ENCODE data around the gene MIA2.

The MIA2 gene

DNA sequence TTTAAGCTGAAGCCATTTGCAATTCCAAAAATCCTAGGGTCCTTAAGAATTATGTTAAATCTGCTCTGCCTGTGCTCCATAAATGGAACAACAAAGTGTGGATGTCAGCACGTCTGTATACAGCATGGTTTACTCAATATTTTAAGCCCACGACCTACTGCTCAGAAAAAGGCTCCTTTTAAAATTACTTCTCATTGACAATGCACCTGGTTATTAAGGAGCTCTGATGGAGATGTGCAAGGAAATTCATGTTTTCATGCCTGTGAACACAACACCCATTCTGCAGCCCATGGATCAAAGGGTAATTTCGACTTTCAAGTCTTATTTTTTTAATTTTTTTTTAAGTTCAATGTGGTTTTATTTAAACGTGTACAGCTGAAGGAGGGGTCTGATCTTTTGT, 150.5 kb downstream of the MIA2 start:
- DNase-seq (ENCODE audit: low read depth in 2 of 2), result no peak

DNA sequence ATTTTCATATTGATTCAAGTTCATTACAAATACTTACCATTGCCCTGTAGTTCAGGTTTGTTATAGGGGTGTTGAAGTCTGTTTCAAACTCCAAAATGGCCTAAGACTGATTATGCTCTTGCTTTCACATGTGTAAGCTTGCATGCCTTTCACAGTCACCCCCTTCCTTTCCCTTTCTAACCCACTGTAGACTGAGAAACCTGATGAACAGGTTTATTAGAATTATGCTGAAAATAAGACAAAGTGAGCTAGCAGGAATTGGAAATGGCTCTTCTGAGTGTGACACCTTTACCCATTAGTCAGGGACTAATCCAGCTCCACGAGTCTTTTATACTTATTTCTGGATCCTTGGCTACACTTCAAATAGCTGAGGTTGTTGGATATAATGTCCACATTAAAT, 159.6 kb downstream of the MIA2 start:
- DNase-seq (ENCODE audit: low read depth in 2 of 2), result no peak

DNA sequence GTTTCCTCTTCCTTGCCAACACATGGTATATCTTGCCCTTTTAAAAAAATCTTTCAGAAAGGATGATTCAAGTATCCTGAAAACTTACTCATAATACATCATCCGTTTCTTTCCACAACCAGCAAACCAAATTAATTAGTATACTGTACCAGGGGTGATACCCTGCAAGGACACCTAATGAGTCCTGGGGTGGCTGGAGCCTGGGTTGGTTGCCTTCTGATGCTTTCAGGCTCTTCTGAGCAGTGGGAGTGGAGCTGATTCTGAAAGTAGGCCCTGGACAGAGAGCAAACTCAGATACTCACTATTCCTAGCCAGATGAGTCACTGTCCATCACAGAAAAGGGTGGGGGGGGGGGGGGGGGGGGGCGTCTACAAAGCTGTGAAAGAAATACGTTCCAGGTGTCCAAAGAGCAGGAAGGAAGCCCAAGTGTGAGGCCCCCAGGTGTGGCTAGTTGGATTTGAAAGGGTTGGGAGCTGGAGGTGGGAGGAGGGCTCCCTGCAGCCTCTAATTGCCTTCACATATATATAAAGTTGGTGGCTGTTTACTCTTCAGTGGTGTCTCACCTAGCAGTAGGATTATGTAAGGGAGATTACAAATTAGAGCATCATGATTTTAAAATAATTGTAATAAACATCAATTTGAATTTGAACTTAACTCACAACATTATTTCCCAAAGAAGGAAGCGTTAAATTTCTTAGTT, 162.0 kb downstream of the MIA2 start:
- DNase-seq (ENCODE audit: low read depth in 2 of 2), result no peak

DNA sequence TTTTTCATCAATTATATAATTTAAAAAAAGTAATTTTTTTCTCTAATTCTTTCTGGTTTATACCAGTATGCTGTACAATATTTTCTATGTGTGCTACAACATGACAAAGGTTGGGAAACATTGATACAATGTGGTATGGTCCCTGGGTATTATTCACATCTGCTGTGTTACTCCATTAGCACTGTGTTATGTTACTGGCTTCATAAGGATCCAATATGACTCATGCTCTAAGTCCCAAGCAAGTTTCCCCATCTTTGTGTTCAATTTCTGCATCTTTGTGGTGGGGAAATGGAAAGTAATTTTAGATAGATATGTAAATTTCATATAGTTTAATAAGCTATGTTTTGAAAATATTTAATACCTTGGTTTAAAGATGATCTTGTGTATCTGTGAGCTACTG, 162.7 kb downstream of the MIA2 start:
- no peak for DNase-seq (ENCODE audit: low read depth in 2 of 2)

DNA sequence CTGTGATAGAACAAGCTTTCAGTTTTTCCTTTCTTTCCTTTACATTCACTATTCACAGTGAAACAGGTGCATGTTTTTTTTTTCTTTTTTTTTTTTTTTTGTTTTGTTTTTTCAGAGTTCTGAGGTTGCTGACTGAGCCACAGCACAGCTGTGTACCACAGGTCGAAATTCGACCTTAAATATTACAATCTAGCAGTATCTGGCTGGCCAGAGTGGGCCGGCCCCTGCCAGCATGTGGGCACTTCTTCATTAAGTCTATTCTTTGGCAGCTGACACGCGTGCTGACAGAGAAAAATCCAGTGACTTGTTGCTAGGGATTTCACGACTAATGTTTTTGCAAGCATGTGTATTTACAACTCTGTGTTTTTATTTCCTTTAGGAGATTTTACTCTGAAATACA, 164.7 kb downstream of the MIA2 start:
- DNase-seq (ENCODE audit: low read depth in 2 of 2), result no peak

DNA sequence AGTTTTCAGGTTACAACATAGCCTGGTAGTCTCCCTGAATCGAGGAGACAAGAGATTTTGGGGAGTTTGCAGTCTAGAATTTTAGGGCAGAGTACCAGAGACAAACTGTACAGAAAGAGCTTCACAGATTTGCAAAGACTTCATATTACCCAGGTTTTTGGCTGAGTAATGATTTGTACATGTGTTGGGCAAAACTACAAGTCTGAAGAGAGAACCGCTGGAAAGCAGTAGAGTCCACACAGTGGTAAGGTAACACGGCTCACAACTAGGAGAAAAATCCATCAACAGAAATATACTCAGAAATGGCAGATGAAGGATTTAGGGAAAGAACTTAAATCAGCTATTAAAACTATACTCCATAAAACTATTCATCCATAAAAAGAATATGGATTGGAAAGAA, 172.8 kb downstream of the MIA2 start:
- no peak for DNase-seq (ENCODE audit: low read depth in 2 of 2)

DNA sequence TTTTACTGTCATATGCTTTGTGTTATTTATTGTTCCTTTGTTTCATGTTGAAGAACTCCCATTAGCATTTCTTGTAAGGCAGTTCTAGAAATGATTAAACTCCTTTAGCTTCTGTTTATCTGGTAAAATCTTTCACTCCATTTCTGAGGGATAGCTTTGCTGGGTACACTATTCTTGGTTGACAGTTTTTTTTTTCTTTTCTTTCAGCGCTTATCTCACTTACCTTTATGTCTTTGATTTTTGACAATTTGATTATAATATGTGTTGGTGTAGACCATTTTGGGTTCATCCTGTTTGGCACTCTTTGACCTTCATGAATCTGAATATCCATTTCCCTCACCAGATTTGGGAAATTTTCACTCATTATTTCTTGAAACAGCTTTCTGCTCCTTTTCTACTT, 182.4 kb downstream of the MIA2 start:
- DNase-seq (ENCODE audit: low read depth in 2 of 2), result no peak

DNA sequence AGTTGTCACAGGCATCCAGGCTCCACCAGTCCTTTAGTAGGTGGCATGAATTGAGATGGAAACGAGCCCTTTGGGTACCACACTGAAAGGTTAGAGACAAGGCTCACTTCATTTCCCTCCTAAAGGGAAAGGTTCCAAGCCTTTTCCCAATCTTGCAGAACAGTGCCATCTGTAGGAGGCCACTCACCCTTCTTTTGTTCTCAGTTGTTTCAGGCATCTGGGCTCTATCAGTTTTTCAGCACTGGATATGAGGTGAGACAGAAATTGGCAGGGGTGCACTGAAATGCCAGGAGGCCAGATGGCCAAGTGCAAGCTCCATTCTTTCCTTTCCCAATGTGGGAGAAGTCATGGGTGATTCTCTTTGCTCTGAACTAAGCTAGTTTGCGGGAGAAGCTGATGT, 183.3 kb downstream of the MIA2 start:
- no peak for DNase-seq (ENCODE audit: low read depth in 2 of 2)

DNA sequence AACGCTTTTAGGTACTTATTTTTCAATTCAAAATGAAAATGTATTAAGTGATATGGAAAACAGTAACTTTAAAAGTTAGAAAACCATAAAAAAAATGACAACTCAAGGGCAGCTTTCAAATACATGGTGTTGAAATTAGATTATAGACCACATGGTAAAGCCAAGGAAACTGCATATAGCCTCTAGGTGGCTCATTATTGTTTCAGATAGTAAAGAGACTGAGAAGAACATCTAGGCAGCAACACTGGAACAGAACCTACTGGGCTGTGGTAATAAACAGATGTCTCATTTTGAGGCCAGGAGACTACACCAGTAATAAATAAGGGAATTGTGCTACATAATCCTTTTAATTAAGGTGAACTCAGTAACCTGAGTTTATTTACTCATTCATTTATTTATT, 185.6 kb downstream of the MIA2 start:
- DNase-seq (ENCODE audit: low read depth in 2 of 2), result no peak

DNA sequence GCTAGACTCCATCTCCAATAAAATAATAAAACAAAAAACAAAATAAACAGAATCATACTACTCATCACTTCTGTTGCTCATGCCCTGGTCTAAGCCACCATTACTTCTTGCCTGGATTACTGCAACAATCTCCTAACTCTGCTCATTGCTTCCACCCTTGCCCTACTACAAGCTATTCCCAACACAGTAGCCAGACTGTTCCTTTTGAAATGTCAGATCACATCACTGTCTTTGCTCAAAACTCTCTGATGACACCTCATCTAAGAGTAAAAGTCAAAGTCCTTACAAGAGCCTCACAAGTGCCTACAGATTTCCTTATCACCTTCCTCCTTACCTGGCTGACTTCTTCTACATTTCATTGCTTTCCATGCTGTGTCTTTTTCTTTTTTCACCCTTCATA, 188.5 kb downstream of the MIA2 start:
- DNase-seq (ENCODE audit: low read depth in 2 of 2), result no peak

DNA sequence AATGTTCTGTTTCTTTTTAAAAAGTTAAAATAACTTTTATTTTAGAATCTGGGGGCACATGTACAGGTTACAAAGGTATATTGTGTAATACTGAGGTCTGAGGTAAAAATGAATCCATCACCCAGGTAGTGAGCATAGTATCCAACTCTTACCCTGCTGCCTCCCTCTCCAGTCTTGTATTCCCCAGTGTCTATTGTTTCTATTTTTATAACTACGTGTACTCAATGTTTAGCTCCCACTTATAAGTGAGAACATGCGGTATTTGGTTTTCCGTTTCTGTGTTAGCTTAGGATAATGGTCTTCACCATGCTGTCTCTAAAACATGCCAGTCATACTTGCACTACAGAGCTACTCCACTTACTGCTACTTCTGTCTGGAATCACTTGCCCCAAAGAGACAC, 190.1 kb downstream of the MIA2 start:
- DNase-seq (ENCODE audit: low read depth in 2 of 2), result no peak

DNA sequence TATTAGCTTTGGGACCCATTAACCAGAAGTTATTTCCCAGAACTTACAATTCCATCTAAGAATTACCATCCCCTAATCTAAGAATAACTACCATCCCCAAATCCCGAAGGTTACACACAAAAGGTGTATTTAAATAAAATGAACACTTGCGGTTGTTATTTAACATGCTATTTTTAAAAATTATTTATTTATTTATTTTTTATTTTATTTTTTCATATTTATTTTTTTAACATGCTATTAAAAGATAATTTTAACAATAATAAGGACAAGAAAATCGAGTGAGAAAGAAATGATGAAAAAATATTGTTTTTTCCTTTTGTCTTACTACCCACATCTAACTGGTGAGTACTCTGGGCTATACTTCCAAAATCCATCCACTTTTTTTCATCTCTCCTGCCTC, 192.2 kb downstream of the MIA2 start:
- DNase-seq (ENCODE audit: low read depth in 2 of 2), result no peak

DNA sequence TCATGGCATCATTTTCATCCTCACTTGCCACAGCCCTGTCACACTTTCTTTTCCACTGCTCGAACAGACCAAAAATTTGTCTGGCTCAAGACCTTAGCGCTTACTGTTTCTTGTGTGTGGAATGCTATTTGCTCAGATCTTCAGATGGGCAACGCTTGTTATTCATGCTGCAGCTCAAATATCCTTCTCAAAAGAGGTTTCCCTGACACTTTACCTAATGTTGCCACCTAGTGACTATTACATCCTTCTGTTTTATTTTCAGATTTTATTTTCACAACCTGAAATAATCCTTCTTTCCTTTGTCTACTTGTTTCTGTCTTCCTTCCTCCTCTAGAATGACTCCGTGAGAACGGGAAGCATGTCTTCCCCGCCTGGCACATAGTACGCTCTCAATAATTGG, 192.9 kb downstream of the MIA2 start:
- DNase-seq (ENCODE audit: low read depth in 2 of 2), result no peak

DNA sequence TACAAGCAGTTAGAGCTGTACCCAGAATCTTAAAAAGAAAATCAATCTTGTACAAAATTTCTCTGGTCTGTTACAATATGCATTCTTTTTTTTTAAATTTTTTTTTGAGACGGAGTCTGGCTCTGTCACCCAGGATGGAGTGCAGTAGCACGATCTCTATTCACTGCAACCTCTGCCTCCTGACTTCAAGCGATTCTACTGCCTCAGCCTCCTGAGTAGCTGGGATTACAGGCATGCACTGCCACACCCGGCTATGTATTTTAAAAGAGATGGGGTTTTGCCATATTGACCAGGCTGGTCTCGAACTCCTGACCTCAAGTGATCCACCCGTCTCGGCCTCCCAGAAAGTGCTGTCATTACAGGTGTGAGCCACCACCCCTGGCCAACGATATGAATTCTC, 194.4 kb downstream of the MIA2 start:
- no peak for DNase-seq (ENCODE audit: low read depth in 2 of 2)

DNA sequence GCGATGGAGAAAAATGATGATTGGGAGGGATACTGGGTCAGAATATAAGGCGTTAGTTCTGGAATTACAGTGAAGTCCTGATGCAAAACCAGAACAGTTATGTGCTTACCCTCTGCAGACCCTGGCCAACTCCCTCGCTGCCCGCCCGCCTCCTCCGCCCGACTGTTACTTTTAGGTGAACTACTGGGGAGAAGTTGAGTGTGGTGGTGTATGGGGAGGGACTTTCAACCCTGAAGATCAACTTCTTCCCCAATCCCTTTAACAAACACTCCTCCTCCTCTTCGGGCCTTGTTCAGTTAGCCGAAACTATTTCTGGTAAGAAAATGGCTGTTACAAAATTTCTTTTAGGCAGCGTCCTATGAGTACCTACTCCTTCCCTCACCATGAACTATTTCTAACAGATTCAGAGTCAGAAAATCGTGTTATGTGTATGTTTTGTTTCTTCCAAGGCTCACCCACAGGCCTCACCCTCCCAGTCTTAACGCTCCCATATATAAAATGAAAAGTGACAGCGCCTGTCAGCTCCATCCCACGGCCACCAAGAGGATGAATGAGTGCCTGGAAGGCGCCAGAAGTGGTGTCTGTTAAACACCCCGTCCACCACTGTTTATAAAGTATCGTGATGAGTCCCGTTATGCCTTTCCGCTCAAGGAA, 197.2 kb downstream of the MIA2 start:
- DNase-seq (ENCODE audit: low read depth in 2 of 2), result no peak

DNA sequence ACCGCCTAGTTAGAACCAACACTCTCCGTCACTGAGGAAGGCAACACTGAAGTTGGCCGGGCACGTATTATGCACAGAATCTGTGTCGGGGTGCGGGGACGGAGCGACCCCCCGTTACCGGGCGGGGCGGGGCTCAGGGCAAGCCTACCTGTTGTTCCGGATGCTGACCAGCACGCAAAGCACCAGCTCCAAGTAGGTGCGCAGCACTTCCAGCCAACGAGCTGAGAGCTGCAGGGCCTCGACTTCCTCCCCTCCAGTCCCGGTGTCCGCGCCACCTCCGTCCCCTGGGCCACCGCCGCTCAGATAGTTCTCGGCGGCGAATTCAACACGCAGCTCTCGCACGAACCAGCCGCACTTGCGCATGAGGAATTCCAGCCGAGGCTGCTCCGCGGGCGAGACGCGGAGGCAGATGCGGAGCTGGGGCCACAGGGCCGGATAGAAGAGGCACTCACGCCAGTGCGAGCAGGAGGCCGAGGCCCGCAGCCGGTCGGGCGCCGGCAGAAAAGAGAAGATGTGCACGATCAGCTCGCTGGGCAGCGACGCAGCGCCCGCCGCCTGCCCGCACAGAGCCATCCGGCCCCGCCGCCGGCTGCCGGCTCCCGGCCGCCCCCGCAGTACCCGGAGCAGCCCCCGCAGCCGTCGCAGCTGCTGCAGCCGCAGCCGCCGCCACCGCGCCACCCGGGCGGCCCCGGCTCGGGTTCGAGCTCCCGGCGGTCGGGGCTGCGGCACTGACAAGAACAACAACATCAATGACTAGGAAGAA, 197.9 kb downstream of the MIA2 start:
- DNase-seq (ENCODE audit: low read depth in 2 of 2), result peak; percentile 8 to 13

DNA sequence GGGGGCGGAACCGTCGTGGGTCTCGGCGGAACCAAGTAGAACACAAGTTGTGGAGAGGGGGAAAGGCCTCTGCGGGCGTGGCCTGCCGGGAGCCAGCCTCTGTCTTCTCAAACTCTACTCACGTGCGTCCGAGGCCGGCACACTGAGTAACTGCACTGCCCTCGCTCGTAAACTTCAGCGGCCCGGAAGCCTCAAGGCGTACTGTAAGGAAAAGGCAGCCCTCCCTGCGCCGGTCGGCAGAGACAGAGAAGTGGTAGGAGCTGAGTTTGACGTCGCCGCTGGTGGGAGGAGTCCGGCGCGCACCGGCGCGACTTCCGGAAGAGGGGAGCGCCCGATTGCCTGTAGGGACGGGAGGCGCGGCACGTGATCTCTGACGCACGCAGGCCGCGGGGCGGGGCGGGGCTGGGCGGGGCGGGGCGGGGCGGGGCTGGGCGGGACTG, 198.5 kb downstream of the MIA2 start, which contains the start of gene FBXO33:
TSS of gene FBXO33 (minus strand) at position 255 of the 440 bp plus-strand sequence. CDS start 271 bp downstream, outside the sequence.
- peak; percentile 92 to 93 for DNase-seq (ENCODE audit: low read depth in 2 of 2)

DNA sequence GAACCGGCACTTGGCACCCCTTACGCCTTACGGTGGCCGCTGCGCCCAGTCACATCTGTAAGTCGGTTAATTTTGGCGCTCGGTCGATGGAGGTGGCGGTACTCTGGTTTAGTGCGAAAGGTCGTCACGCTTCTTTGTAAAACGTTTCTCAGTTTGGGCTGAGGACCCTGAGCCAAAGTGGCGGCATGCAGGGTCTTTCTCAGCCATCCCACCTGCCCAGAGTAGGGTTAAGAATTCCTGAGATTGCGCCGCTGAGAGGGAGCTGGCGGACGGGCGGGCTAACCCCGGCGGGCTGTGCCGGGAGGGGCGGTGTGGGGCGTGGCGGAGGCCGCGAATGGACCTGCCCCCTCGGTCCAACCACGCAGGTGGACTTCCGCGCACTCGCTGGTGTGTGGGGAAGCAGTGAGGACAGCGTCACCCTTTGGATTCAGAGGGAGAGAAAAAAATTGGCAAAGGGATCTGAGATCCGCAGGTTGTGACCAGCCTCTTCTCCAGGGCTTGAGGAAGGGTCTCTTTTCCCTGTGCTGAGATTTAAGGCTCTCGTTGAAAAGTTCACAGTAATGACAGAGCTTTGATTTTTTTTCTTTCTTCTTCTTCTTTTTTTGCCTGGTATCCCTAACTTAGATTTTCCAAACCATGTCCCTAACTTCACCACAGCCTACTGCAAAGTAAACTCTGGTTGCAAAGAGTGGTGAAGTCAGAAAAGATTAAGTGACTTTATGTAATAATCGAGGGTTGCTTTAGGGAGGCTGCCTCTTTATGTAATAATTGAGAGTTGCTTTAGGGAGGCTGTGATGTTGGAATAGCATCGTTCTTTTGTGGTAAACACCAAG, 199.1 kb downstream of the MIA2 start:
- peak; percentile 23 to 49 for DNase-seq (ENCODE audit: low read depth in 2 of 2)

DNA sequence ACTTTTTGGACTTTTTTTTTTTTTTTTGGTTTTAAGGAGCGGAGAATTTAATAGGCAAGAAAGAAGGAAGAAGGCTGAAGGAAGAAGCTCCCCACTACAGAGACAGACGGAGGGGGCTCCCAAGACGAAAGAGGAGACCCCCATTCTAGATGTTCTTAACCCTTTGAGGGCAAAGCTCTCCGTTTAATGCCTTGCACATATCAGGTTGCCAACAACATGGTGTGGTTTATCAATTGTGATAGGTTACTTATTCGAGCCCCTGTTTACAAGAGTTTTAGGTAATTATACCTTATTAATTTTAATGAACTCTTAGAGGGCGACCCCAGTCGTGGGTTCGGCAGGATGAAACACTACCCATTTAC, 199.7 kb downstream of the MIA2 start:
- no peak for DNase-seq (ENCODE audit: low read depth in 2 of 2)

DNA sequence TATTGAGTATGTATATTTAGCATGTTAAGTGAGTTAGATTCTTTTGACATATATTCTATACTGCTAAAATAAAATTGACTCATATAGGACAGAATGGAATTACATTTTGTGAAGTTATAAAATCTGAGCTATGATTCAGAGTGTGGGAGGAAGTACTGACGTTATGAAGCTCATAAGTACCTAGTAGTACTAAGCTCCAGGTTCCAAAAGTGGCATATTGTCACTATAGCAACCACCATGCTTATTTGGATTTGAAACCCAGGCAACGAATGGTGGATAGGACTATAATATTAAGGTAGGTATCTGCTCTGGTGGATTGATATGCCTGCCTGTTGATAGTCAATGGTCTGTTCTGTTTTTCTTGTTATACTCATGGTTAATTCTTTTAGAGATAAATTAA, 200.7 kb downstream of the MIA2 start:
- DNase-seq (ENCODE audit: low read depth in 2 of 2), result no peak

DNA sequence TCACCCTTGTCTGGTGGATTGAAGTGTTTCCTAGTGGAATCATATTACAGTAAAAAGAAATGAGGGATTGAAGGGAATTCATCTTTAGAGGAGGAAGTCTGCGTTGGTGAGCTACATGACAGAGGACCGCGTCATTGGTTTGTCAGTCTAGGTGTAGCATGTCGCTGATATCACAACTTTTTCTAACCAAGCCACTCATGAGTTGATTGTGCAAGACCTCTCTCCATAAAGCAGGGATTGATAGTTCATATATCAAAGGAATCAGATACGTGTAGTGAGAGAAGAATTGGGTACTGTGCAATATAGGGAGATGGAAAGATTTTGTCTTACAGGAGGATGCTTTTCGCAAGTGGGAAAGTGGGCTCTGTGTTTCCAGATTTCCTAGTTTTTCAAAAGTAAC, 201.5 kb downstream of the MIA2 start:
- no peak for DNase-seq (ENCODE audit: low read depth in 2 of 2)

Data from activated CD8-positive, alpha-beta memory T cell treated with anti-CD3 and anti-CD28 coated beads for 4 hours (primary cell).